Transverse colon (tissue), 4 donors: ENCODE data around the gene PAPPA.

ENCODE experiments used
- EP300 ChIP-seq: sonication (generic); formaldehyde crosslinking; IDR thresholded peaks from one replicate; pipeline ENCODE4 v1.6.1; 2017; ENCODE audit warnings: antibody characterized with exemption, low read depth
- POLR2A ChIP-seq: fragments of 450-650 bp; IDR thresholded peaks from one replicate; pipeline ENCODE4 v1.6.1; 2016; ENCODE audit warnings: antibody characterized with exemption, mild to moderate bottlenecking, moderate library complexity
- POLR2AphosphoS5 ChIP-seq, 3 donors: sonication (generic); formaldehyde crosslinking; IDR thresholded peaks; one replicate each; pipeline ENCODE4 v1.6.1; 2016; ENCODE audit warnings: antibody characterized with exemption in 3 of 3
- TF ChIP-seq, protein P1 (sequence below), 5 experiments: fragments of 200-600 bp in 3 of 5; fragments of 450-650 bp in 2 of 5; sonication (generic) in 3 of 5; IDR thresholded peaks; 1 replicate in 2 of 5; 2 replicates in 3 of 5; pipeline ENCODE4 v1.5.1; 2016 to 2017; ENCODE audit warnings: antibody characterized with exemption in 5 of 5, inconsistent platforms in 3 of 5, mild to moderate bottlenecking in 2 of 5, moderate library complexity in 1 of 5

DNA sequence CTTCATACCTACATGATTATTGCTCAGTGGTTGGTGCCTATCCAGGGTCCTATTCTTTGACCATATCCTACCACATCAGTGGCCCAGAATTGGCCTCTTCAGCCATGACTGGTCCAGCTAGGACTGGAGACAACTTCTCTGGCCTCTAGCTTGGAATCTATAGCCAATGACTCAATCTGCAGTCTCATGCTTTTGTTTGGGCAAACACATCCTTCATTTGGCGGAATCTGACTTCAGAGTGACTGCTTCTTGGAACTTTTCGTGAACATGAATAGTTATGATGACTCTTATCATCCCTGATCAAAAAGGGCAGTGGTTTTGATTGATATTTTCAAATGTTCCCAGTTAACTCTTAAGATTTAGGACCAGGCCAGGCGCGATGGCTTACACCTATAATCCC is 134.1 kb downstream of the PAPPA start:
- TF ChIP-seq POLR2A, result no peak
- TF ChIP-seq, protein P1, sequence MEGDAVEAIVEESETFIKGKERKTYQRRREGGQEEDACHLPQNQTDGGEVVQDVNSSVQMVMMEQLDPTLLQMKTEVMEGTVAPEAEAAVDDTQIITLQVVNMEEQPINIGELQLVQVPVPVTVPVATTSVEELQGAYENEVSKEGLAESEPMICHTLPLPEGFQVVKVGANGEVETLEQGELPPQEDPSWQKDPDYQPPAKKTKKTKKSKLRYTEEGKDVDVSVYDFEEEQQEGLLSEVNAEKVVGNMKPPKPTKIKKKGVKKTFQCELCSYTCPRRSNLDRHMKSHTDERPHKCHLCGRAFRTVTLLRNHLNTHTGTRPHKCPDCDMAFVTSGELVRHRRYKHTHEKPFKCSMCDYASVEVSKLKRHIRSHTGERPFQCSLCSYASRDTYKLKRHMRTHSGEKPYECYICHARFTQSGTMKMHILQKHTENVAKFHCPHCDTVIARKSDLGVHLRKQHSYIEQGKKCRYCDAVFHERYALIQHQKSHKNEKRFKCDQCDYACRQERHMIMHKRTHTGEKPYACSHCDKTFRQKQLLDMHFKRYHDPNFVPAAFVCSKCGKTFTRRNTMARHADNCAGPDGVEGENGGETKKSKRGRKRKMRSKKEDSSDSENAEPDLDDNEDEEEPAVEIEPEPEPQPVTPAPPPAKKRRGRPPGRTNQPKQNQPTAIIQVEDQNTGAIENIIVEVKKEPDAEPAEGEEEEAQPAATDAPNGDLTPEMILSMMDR (IDR thresholded peaks at IDR 0.05), result no peak
- no peak for TF ChIP-seq EP300
- TF ChIP-seq POLR2AphosphoS5 (IDR thresholded peaks at IDR 0.05), result no peak
